CD4-positive, alpha-beta T cell treated with Interleukin-15 for 4 hours (primary cell): ENCODE results near the gene EFL1.

Source experiments
- DNase-seq: peaks from one replicate; pipeline ENCODE4 v3.0.0-alpha.2; 2020; ENCODE audit warnings: low spot score

Gene EFL1

GRCh38 chr15:82124331-82125263, 137.9 kb downstream of the EFL1 start:
- DNase-seq, result no peak

- DNase-seq, result no peak
These were observed 139.7 kb downstream of the EFL1 start for GRCh38 chr15:82122746-82123400.

- DNase-seq, result no peak
These were observed 144.5 kb downstream of the EFL1 start for GRCh38 chr15:82118040-82118439.

- no peak for DNase-seq
These were observed 145.2 kb downstream of the EFL1 start for GRCh38 chr15:82117296-82117695.

GRCh38 chr15:82114660-82115059, 147.9 kb downstream of the EFL1 start:
- DNase-seq, result no peak

GRCh38 chr15:82113106-82113715, 149.3 kb downstream of the EFL1 start:
- no peak for DNase-seq

- DNase-seq, result no peak
These were observed 150.6 kb downstream of the EFL1 start for GRCh38 chr15:82111918-82112317.

GRCh38 chr15:82110144-82110543, 152.4 kb downstream of the EFL1 start:
- no peak for DNase-seq

GRCh38 chr15:82108489-82109078, 153.9 kb downstream of the EFL1 start:
- peak; percentile 44 for DNase-seq

GRCh38 chr15:82106679-82107078, 155.9 kb downstream of the EFL1 start:
- DNase-seq, result no peak

GRCh38 chr15:82105451-82106215, 156.9 kb downstream of the EFL1 start:
- no peak for DNase-seq

GRCh38 chr15:82103468-82103867, 159.1 kb downstream of the EFL1 start:
- DNase-seq, result no peak

- no peak for DNase-seq
These were observed 162.2 kb downstream of the EFL1 start for GRCh38 chr15:82100111-82100929.

- DNase-seq, result no peak
These were observed 163.9 kb downstream of the EFL1 start for GRCh38 chr15:82098674-82099073.

GRCh38 chr15:82095803-82096202, 166.7 kb downstream of the EFL1 start:
- DNase-seq, result no peak

GRCh38 chr15:82093774-82094211, 168.7 kb downstream of the EFL1 start:
- no peak for DNase-seq

GRCh38 chr15:82093325-82093724, 169.2 kb downstream of the EFL1 start:
- no peak for DNase-seq

GRCh38 chr15:82091636-82092140, 170.8 kb downstream of the EFL1 start:
- DNase-seq, result no peak

GRCh38 chr15:82086243-82086995, 176.1 kb downstream of the EFL1 start:
- DNase-seq, result no peak
